GM12865 (cell line): ENCODE data around the gene KIAA1549.

ENCODE experiments used
- DNase-seq: peaks from one replicate; pipeline ENCODE4 v3.0.0; 2010; ENCODE audit warnings: low read depth
- H3K4me3 ChIP-seq: 2 replicates; pipeline ENCODE4 v1.5.1; 2011; ENCODE audit warnings: mild to moderate bottlenecking, low read depth, low read length, control low read depth
- TF ChIP-seq, protein P1 (sequence below): IDR thresholded peaks from 2 replicates; pipeline ENCODE4 v1.5.1; 2011; ENCODE audit warnings: low read length, control low read depth, low read depth, inconsistent platforms; ENCODE audit not compliant: insufficient read depth; ENCODE audit errors: missing control alignments

KIAA1549 gene

DNA sequence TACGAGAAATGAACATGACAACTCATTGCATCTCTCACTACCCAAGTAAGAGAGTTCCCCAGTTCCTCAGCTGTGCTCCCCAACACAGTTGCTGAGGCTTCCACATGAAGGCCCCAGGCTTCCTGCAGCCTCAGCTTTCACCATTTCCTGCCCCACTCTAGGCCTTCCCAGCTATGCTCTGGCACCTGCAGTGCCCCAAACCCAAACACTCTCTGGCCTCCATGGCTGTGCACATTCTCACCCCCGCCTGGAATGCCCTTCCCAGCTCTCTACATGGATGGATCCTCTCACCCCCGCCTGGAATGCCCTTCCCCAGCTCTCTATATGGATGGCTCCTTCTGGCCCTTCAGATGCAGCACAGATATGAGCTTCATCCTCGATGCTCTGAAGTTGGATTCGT lies 61.3 kb downstream of the KIAA1549 start:
- TF ChIP-seq, protein P1, sequence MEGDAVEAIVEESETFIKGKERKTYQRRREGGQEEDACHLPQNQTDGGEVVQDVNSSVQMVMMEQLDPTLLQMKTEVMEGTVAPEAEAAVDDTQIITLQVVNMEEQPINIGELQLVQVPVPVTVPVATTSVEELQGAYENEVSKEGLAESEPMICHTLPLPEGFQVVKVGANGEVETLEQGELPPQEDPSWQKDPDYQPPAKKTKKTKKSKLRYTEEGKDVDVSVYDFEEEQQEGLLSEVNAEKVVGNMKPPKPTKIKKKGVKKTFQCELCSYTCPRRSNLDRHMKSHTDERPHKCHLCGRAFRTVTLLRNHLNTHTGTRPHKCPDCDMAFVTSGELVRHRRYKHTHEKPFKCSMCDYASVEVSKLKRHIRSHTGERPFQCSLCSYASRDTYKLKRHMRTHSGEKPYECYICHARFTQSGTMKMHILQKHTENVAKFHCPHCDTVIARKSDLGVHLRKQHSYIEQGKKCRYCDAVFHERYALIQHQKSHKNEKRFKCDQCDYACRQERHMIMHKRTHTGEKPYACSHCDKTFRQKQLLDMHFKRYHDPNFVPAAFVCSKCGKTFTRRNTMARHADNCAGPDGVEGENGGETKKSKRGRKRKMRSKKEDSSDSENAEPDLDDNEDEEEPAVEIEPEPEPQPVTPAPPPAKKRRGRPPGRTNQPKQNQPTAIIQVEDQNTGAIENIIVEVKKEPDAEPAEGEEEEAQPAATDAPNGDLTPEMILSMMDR: no peak
- DNase-seq: no peak
- H3K4me3 ChIP-seq: no peak overlapping the region

DNA sequence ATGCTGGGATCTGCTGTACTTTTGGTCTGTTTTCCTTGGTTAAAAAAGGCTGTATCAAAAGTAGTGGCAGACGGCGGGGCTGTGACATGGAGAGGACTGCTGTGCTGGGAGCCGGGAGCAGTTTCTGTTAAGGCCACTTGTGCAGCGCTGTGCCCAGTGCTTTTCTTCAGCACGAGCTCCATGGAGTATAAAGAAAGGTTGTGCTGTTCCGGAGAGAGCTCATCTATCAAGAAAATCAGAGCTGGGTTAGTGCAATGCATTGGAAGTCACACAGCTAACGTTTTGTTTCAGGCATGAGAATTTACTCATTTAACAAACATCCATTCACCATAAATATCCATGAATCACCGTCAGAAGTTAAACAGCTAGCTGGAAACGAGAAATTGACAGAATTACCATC lies 62.0 kb downstream of the KIAA1549 start:
- no peak overlapping the region for H3K4me3 ChIP-seq
- TF ChIP-seq, protein P1: no peak
- DNase-seq: no peak

DNA sequence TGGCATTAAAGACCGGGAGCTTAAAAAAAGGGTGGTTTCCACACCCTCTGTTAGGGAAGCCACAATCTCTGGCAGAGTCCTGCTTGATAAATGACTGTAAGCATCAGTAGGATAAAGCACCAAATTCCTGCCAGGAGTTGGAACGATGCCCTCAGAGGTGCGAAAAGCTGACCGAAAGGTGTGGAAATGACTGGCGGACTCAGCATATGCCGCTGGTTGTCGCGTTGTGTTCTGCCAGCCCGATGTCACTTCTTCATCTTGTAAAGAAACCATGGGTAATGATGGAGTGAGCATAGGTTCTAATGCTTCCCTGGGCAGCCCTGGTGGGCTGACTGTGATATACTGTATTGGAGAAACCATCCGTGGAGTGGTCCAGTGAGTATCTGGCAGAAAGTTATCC lies 62.4 kb downstream of the KIAA1549 start:
- no peak for DNase-seq
- TF ChIP-seq, protein P1: no peak
- no peak overlapping the region for H3K4me3 ChIP-seq

DNA sequence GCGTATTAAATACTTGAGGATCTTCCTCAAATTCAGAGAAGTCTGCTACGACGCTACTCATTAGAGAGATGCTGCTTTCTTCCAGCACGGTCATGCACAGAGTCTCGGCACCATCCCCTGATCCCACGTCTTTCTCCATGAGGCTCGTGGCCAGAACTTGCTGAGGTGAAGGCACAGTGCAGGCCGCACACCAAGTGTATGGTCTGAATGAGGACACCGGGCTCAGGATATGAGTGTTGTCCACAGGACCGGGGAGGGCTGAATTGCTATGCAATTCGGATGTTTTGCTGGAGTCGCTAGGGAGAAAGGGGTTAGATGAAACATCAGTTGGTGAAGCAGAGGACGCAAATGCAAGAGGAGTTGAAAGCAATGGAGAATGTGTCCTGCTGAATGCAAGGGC lies 63.0 kb downstream of the KIAA1549 start:
- H3K4me3 ChIP-seq: no peak overlapping the region
- TF ChIP-seq, protein P1: no peak
- DNase-seq: no peak

DNA sequence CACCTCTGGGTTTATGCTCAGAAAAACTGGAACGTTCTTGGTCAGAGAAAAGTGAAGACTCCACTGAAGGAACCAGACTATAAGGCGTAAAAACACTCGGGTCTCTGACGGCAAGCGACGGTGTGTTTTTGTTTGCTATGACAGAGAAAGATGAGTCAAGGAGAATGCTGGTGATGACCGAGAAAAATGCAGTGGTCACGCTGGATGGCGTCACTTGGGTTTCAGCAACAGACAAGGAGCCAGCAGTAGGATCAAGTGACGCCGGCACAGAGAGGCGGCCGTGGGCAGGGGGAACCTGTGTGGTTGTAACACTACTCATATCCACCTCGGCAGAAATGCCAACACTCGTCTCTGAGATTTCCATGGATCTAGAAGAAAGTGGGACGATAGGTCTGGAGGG lies 63.4 kb downstream of the KIAA1549 start:
- H3K4me3 ChIP-seq: no peak overlapping the region
- DNase-seq: no peak
- TF ChIP-seq, protein P1: no peak

DNA sequence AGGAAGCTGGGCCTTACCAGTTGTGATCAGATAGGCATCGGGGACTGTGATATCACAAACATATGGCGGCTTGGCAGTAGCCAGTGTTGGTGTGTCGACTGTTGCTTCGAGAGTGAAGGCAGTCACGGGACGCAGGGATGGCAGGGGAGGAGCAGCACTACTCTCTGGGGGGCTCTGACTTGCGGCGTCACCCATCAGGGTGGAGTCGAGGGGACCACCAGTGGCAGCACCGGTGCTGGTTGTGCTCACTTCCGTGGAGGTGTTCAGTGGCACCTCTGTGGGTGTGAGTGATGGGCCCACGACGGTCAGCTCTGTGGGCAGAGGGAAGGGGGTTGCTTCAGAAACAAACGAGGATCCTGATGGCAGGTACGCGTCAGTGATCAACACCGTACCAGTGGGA lies 64.5 kb downstream of the KIAA1549 start:
- TF ChIP-seq, protein P1: no peak
- no peak overlapping the region for H3K4me3 ChIP-seq
- DNase-seq: no peak

DNA sequence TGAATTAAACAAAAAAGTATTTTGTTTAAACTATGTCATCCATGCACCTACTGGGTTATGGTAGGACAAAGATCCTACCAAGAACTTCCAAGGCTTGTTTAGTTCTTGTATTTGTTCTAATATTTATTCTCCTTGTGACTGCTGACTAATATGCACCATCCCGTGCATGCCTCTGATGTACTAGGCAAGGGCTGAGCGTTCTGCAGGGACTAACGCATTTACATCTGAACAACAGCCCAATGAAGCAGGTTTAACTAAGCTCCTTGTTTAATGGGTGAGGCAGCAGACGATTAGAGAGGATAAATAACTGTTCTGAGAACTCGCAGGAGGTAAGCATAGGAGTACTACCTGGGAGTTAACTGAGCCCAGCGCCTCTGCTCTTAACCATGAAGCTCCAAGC lies 64.9 kb downstream of the KIAA1549 start:
- H3K4me3 ChIP-seq: no peak overlapping the region
- DNase-seq: no peak
- TF ChIP-seq, protein P1: no peak
